ENCODE measurements around the gene GIT1. TPM values are rescaled to one million over a fixed set of nuclear protein-coding genes. Genes with fewer than 3 reads are reported as not detected.
A peak's percentile ranks its signal among the peaks of the same experiment; 100 is the strongest.

Gene GIT1
- total and polyA plus RNA-seq, 2 donors (not counting 3 experiments of a cell fraction or from before 2014, with no cell fraction given), result 75.5 to 92.5 TPM

DNA sequence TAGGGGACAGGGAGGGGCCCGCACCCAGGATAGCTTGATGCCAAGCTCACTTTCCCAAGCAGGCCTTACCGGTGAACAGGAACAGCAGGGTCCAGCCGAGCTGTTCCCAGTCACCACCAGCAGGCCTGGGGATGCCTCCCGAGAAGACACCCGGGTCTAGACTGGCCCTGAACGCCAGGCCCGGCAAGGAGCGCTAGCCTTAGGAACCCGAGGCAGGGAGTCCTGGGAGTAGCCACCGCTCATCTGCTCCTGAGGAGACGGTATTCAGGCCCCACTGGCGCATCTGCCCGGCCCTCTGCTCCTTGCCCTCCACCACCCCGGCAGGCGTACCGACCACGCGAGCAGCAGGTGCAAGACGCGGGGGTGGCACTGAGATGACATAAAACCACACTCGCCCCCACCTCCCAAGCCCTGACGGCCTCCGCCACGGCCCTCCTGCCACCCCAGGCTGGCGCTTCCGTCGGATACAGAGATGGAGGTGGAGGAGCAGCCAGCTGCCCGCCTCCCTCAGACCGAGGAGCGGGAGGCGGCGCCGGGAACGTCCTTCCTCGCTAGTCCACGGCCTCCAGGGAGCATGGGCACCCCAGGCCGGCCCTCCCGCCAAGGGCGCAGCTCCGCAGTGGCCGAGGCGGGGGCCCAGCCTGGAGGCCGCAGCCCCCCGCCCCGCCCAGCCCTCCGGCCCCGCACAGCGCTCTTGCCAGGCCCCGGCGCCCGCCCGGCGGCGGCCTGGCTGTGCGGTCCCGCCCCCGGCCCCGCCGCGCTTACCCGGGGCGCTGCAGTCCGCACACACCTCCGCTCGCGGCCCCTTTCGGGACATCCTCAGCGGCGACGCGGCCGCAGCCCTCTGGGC lies 661 bp downstream of the GIT1 start:
- Histone ChIP-seq H3K9me3 (replicated peaks; ENCODE audit: control insufficient read depth, insufficient read depth, low read length) (no peaks in the 10 kb centered on the region), H3K4me2 (ENCODE audit: insufficient read depth, low read length) (peak overlapping the region; percentile 66), H3K36me3 (ENCODE audit: control insufficient read depth in 2 of 2, extremely low read depth in 1 of 2, insufficient read depth in 2 of 2, low read length in 2 of 2) (no peaks in the 10 kb centered on the region), H3K27me3 (ENCODE audit: control insufficient read depth in 2 of 2, insufficient read depth in 2 of 2, low read length in 2 of 2) (no peaks in the 10 kb centered on the region), H3K27ac (ENCODE audit: insufficient read depth, low read depth, low read length) (peak overlapping the region; percentile 66), H3K4me1 (ENCODE audit: control insufficient read depth, extremely low read depth, insufficient read depth, low read length) (peaks cover 76% of the 10 kb centered on the region), H3K9ac (replicated peaks; ENCODE audit: extremely low read depth, insufficient read depth, low read length) (peak overlapping the region; percentile 54), H3K79me2 (ENCODE audit: control insufficient read depth, insufficient read depth, low read length) (peaks cover 54% of the 10 kb centered on the region), H4K20me1 (replicated peaks; ENCODE audit: control insufficient read depth, extremely low read depth, insufficient read depth, low read length) (no peaks in the 10 kb centered on the region), H3K4me3 (replicated peaks in 1 of 3; ENCODE audit: insufficient read depth in 1 of 3, low read depth in 1 of 3, low read length in 3 of 3) (peak overlapping the region; percentile 58 to 69 (median 68)), H2AFZ (ENCODE audit: low read depth, low read length) (no peak overlapping the region), H3K9me1 (replicated peaks; ENCODE audit: control insufficient read depth, extremely low read depth, insufficient read depth, low read length) (no peaks in the 10 kb centered on the region)
- BruUV-seq (replicated peaks), result no TSS peak
- dilution Hi-C loops (cut with MboI; ENCODE audit: extremely low pct_ligation_motif_present, low sequenced_read_pairs) (no loop called here), intact Hi-C loops (cut with micrococcal nuclease) (loop anchor here (5.0 kb wide), 1 partner anchor 196 kb away; the partner anchor contains the start of gene TAOK1)
- no peak for DNase-seq (ENCODE audit: low read depth, low spot score)
- ChIA-PET CTCF (interaction anchor here (0.7 to 4.2 kb wide), 9 partner anchors 16 to 505 kb away, joined by 3 to 27 read pairs (median 3); partner anchors contain the start of genes ABHD15 and TP53I13), POLR2A (no interaction called here)
- peak; percentile 26 for TF ChIP-seq POLR2AphosphoS5 (IDR thresholded peaks at IDR 0.05; ENCODE audit: insufficient read depth, low read depth, low read length)
- no peak for TF ChIP-seq FOS (IDR thresholded peaks at IDR 0.05; ENCODE audit: borderline replicate concordance, insufficient read depth, low read length)
- TF ChIP-seq, protein P1, sequence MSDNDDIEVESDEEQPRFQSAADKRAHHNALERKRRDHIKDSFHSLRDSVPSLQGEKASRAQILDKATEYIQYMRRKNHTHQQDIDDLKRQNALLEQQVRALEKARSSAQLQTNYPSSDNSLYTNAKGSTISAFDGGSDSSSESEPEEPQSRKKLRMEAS (IDR thresholded peaks at IDR 0.05; ENCODE audit: insufficient read depth, insufficient read length), result no peak
- no peak for TF ChIP-seq GATA2 (IDR thresholded peaks at IDR 0.05; ENCODE audit: insufficient read depth, insufficient read length, low read depth, low read length)
- FAIRE-seq, result peak; percentile 31

DNA sequence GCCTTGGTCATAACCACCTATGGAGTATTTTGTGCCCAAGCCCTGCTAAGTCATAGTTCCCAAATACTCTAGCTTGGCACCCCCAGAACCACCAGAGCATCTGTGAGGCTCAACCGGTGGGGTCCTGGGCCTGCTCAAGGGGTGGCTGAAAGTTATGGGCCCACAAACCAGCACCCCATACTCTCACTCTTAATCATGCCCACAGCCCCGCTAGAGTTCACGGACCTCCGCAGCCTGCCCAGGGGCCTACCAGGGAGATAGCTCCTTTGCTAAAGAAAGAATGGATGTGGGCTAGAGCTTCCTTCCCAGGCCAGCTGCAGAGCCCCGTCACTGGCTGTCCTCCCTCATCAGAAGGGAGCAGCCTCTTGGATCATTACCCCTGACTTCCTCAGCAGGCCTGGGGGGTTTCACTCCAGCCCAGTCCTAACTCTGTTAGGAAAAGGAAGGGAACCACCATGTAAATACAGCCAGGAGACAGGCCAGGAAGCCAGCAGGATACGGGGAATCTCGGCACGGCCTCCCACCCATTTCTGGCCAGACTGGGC lies 1.4 kb downstream of the GIT1 start:
- intact Hi-C loops (cut with micrococcal nuclease), result loop anchor here (5.0 kb wide), 1 partner anchor 196 kb away; the partner anchor contains the start of gene TAOK1
- Histone ChIP-seq H3K27me3 (ENCODE audit: control insufficient read depth in 2 of 2, insufficient read depth in 2 of 2, low read length in 2 of 2) (no peaks in the 10 kb centered on the region), H3K9me1 (replicated peaks; ENCODE audit: control insufficient read depth, extremely low read depth, insufficient read depth, low read length) (no peaks in the 10 kb centered on the region), H3K27ac (ENCODE audit: insufficient read depth, low read depth, low read length) (peak overlapping the region; percentile 66), H3K36me3 (ENCODE audit: control insufficient read depth in 2 of 2, extremely low read depth in 1 of 2, insufficient read depth in 2 of 2, low read length in 2 of 2) (peaks cover 0 to 4% of the 10 kb centered on the region in 2 experiments), H2AFZ (ENCODE audit: low read depth, low read length) (no peak overlapping the region), H4K20me1 (replicated peaks; ENCODE audit: control insufficient read depth, extremely low read depth, insufficient read depth, low read length) (no peaks in the 10 kb centered on the region), H3K4me1 (ENCODE audit: control insufficient read depth, extremely low read depth, insufficient read depth, low read length) (peaks cover 76% of the 10 kb centered on the region), H3K9me3 (replicated peaks; ENCODE audit: control insufficient read depth, insufficient read depth, low read length) (no peaks in the 10 kb centered on the region), H3K79me2 (ENCODE audit: control insufficient read depth, insufficient read depth, low read length) (peaks cover 60% of the 10 kb centered on the region), H3K9ac (replicated peaks; ENCODE audit: extremely low read depth, insufficient read depth, low read length) (peak overlapping the region; percentile 54), H3K4me2 (ENCODE audit: insufficient read depth, low read length) (peak overlapping the region; percentile 66), H3K4me3 (replicated peaks in 1 of 3; ENCODE audit: insufficient read depth in 1 of 3, low read depth in 1 of 3, low read length in 3 of 3) (peak overlapping the region; percentile 58 to 69 (median 68))
- ChIA-PET POLR2A (no interaction called here), CTCF (interaction anchor here (0.7 to 4.2 kb wide), 9 partner anchors 15 to 505 kb away, joined by 3 to 27 read pairs (median 3); partner anchors contain the start of genes ABHD15 and TP53I13)
- BruUV-seq (replicated peaks), result TSS peak; percentile 4
- DNase-seq (ENCODE audit: low read depth, low spot score) (peak; percentile 43), FAIRE-seq (peak; percentile 76)
- TF ChIP-seq JUN (IDR thresholded peaks at IDR 0.05; ENCODE audit: borderline replicate concordance, insufficient read depth, insufficient read length, low read depth) (no peak), POLR2AphosphoS5 (IDR thresholded peaks at IDR 0.05; ENCODE audit: insufficient read depth, low read depth, low read length) (no peak), FOS (IDR thresholded peaks at IDR 0.05; ENCODE audit: borderline replicate concordance, insufficient read depth, low read length) (no peak), MYC (IDR thresholded peaks at IDR 0.05; ENCODE audit: low read depth, low read length) (no peak), GATA2 (IDR thresholded peaks at IDR 0.05; ENCODE audit: insufficient read depth, insufficient read length, low read depth, low read length) (no peak), POLR2A (IDR thresholded peaks at IDR 0.05; ENCODE audit: low read depth, low read length) (no peak), EZH2 (IDR thresholded peaks at IDR 0.05; ENCODE audit: borderline replicate concordance, low read depth, low read length, severe bottlenecking) (no peak)
- TF ChIP-seq, protein P1 (IDR thresholded peaks at IDR 0.05; ENCODE audit: insufficient read depth, insufficient read length), result no peak
- TF ChIP-seq, protein P2, sequence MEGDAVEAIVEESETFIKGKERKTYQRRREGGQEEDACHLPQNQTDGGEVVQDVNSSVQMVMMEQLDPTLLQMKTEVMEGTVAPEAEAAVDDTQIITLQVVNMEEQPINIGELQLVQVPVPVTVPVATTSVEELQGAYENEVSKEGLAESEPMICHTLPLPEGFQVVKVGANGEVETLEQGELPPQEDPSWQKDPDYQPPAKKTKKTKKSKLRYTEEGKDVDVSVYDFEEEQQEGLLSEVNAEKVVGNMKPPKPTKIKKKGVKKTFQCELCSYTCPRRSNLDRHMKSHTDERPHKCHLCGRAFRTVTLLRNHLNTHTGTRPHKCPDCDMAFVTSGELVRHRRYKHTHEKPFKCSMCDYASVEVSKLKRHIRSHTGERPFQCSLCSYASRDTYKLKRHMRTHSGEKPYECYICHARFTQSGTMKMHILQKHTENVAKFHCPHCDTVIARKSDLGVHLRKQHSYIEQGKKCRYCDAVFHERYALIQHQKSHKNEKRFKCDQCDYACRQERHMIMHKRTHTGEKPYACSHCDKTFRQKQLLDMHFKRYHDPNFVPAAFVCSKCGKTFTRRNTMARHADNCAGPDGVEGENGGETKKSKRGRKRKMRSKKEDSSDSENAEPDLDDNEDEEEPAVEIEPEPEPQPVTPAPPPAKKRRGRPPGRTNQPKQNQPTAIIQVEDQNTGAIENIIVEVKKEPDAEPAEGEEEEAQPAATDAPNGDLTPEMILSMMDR (IDR thresholded peaks at IDR 0.05; ENCODE audit: extremely low read depth in 1 of 2, insufficient read depth in 1 of 2, low read depth in 1 of 2, low read length in 2 of 2), result no peak
- dilution Hi-C loops (cut with MboI; ENCODE audit: extremely low pct_ligation_motif_present, low sequenced_read_pairs), result no loop called here
